NCI-H2196 treated with DMSO at 0.1 percent for 48 hours (cell line): ENCODE results near the gene GABBR2.
"Not testable (repeated sequence)": the region's sequence is repeated elsewhere in the genome, so short reads cannot be mapped to it uniquely, and the experiment has no call there.

Experiments
- DNase-seq: peaks from one replicate; lab custom pipeline; 2025; ENCODE audit not compliant: unreplicated experiment; lab: John Stamatoyannopoulos, UW

The GABBR2 gene

GRCh38 chr9:98306384-98307145, 402.2 kb downstream of the GABBR2 start:
- DNase-seq: no peak

DNA sequence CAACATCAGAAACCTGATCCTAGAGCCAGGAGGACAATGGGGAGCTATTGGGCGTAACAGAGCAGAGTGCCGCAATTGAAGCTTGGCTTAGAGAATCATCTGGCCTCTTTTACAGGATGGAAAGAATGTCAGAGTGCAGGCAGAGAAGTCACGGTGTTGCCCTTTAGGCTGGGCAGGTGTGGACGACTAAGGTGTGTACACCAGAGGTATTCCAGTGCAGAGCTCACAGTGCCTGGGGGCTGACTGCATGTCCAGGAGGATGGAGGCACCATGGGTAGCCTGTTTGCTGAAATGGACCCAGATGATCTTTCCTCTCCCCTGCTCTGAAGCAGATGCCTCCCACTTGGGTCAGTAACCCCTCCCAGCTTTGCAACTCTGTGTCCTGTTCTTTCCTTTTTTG, 404.4 kb downstream of the GABBR2 start:
- no peak for DNase-seq

- DNase-seq: no peak
Measured at GRCh38 chr9:98303633-98304125, 405.1 kb downstream of the GABBR2 start.

- DNase-seq: no peak
Measured at GRCh38 chr9:98302938-98303632, 405.6 kb downstream of the GABBR2 start.

DNA sequence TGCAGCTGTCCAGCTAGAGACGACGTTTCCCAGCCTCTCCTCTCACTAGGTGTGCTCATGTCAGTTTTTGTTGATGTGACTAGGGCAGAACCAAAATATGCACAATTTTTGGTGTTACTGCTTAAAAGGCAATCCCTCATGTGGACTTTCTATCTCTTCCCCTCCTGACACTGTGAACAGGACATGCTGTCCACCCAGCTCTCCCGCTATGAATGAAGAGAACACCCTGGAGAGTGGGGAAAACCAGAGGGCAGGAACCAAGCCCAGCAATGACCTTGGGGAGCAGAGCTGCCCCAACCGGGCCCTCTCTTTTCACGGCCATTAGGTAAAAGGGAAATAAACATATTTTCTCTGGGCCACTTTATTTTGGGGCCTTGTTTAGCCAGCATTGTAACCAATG, 406.6 kb downstream of the GABBR2 start:
- no peak for DNase-seq

GRCh38 chr9:98300611-98301010, 408.1 kb downstream of the GABBR2 start:
- no peak for DNase-seq

GRCh38 chr9:98298476-98298875, 410.3 kb downstream of the GABBR2 start:
- no peak for DNase-seq

- DNase-seq: no peak
Measured at GRCh38 chr9:98295824-98296223, 412.9 kb downstream of the GABBR2 start.

DNA sequence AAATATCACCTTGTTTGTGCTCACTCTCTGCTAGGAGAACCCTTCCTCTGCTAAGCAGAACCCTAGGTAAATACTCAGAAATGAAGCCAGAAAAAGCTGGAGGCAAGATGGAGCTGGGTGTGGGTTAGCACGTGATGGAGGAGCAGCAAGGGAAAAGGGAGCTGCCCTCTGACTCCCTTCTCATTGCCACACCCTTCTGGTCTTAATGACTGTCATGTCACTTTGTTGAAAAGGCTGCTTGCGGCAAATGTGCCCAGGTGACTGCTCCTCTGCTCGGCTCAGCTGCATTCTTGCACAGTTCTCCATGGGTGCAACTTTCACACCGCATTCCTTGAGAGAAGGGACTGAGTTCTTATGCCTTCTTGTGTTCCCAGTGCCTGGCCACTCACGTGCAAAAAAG, 416.9 kb downstream of the GABBR2 start:
- DNase-seq: no peak

DNA sequence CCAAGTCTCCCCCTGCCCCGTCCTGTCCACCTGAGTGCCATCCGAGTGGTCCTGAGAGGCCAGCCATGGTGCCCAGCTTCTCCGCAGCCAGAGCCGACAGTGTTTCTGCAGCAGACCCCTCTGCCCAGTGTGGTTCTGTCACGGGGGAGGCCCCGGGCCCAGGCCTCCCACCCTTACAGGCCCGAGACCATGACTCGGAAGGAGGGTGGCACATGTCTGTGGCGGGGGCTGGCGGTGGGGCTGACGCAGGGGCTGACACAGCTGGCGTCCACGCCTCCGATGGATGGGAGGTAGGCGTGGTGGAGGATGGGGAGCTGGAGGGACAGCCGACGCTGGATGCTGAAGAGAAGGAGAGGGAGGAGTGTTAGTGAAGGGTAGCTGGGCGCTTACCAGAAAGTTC, 418.3 kb downstream of the GABBR2 start:
- no peak for DNase-seq

DNA sequence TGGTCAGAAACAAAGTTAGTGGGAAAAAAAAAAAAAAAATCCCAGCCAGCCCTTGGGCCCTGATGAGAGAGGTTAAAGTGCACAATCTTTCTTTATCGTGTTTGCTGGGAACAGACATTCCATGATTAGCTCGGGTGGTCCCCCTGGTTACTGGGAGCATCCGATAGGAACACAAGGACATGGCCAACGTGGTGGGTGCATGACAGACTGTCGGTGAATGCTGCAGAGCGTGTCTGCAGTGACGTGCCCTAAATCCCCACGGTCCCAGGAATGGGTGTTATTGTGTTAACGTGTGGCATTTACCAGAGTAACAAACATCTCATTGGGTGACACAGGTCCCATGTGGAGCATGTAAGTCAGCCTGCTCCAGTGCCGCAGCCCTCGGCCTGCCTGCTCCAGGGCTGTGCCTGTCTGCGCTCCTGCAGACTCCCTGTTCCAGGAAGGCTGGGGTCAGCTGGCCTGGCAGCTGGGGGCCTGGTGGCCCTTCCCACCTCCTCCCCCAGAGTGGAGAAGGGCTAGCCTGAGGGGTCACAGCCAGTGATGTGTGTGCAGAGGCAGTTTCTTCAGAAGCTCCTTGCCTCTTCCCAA, 419.0 kb downstream of the GABBR2 start:
- DNase-seq: no peak

GRCh38 chr9:98288881-98289280, 419.9 kb downstream of the GABBR2 start:
- no peak for DNase-seq

- DNase-seq: no peak
Measured at GRCh38 chr9:98287384-98287783, 421.4 kb downstream of the GABBR2 start.

DNA sequence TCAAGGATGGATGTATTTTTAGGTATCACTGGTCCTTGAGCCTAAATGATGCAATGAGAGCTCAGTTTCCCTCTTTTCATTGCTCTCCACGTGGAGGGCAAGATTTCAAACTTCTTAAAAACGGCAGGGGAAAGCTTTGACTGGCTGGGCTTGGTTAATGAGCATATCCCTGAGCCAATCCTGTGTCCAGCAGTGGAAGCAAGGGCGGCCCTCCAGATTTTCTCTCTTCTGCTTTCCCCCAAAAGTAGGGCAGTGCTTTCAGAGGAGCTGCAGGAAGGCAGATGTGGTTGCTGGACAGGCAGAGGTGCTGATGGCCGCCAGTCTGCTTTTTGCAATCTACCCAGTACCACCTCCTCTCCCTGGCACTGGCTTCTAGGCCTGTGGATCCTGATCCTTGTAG, 423.3 kb downstream of the GABBR2 start:
- DNase-seq: no peak

DNA sequence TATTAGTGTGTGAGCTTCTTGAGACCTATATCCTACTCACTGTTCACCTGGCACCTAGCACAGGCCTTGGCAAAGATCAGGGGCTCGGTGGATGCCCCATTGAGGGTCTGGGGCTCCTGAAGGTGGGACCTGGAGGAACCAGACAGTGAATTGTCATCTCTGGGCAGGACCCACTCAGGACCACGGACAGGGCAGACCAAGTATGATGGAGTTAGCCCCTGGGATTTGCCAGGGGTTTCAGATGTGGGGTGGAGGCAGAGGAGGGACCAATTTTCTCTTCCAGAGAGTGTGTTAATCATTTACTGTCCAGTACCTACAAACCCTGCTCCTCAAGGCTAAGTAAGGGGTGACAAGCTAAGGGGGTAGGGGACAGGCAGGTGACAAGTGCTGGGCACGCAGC, 424.0 kb downstream of the GABBR2 start:
- no peak for DNase-seq

DNA sequence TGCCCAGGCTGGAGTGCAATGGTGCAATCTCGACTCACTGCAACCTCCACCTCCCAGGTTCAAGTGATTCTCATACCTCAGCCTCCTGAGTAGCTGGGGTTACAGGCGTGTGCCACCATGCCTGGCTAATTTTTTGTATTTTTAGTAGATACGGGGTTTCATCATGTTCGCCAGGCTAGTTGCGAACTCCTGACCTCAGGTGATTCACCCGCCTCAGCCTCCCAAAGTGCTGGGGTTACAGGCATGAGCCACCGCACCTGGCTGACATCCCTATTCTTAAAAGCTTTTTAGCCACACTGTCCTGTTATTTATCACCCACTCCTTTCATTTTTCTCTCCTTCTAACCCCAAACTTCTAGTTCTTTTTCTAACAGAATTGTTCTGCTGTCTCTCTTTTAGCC, 425.6 kb downstream of the GABBR2 start:
- DNase-seq: not testable (repeated sequence)

GRCh38 chr9:98281281-98281680, 427.5 kb downstream of the GABBR2 start:
- no peak for DNase-seq

DNA sequence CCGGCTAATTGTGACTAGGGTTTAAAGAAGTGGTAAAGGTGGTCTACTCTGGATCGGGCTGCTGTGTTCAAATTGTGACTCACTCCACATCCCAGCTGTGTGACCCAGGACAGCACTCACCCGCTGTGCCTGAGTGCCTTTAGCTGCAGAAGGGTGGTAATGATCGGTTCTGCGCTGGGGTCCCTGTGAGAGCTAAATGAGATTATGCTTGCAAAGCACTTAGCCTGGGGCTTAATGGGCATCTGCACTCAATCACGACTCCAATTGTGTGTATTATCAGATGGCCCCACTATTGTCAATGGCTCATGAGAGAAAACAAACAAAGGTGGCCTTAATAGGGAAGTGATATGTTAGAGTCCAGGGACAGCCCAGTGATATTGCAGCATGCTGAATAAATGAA, 428.2 kb downstream of the GABBR2 start:
- no peak for DNase-seq

DNA sequence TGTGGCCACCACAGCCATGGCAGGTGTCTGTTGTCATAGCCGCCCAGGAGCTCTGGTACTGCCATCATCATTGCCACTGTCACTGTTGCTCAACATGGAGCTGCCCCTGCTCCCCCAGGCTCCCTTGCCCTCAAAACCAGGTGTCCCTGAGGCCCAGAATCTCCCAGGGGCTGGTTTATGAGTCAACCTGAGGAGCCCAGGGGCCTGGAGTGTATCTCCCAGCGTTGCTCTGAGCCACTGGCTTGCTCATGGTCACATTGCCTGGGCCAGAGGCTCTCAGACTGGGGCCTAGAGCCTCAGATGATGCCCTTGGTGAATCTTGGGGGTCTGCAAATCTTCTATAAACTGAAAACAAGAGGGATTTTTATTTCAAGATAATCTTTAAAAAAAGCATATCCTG, 428.6 kb downstream of the GABBR2 start:
- DNase-seq: no peak

DNA sequence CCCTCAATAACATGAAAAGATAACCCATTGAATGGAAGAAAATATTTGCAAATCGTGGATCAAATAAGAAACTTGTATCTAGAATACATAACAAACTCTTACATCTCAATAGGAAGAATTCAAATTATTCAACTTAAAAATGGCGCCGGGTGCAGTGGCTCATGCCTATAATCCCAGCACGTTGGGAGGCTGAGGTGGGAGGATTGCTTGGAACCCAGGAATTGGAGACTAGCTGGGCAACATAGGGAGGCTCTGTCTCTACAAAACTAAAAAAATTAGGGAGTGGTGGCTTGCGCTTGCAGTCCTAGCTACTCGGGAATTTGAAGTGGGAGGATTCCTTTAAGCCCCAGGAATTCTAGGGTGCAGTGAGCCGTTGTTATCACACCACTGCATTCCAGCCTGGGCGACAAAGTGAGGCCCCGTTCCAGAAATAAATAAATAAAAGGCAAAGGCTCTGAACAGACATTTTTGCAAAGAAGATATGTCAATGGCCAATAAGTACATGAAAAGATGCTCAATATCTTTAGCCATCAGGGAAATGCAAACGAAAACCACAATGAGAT, 431.7 kb downstream of the GABBR2 start:
- DNase-seq: no peak

DNA sequence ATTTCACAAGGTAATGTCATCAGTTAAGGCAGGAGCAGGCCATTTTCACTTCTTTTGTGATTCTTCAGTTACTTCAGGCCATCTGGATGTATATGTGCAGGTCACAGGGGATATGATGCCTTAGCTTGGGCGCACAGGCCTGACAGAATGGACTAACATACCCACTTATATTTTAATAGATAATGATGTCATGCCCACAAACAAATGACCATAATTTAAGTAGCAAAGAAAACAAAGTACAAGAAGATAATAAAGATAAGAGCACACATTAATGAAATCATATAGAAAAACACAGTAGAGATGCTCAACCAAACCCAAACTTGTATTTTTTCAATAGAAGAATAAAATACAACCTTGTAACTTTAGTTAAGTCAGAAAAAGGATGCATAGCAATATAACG, 433.6 kb downstream of the GABBR2 start:
- no peak for DNase-seq

- DNase-seq: no peak
Measured at GRCh38 chr9:98272083-98272482, 436.7 kb downstream of the GABBR2 start.
